ENCODE results near the gene FOXC1.
A peak's percentile ranks its signal among the peaks of the same experiment; 100 is the strongest.

The FOXC1 gene

DNA sequence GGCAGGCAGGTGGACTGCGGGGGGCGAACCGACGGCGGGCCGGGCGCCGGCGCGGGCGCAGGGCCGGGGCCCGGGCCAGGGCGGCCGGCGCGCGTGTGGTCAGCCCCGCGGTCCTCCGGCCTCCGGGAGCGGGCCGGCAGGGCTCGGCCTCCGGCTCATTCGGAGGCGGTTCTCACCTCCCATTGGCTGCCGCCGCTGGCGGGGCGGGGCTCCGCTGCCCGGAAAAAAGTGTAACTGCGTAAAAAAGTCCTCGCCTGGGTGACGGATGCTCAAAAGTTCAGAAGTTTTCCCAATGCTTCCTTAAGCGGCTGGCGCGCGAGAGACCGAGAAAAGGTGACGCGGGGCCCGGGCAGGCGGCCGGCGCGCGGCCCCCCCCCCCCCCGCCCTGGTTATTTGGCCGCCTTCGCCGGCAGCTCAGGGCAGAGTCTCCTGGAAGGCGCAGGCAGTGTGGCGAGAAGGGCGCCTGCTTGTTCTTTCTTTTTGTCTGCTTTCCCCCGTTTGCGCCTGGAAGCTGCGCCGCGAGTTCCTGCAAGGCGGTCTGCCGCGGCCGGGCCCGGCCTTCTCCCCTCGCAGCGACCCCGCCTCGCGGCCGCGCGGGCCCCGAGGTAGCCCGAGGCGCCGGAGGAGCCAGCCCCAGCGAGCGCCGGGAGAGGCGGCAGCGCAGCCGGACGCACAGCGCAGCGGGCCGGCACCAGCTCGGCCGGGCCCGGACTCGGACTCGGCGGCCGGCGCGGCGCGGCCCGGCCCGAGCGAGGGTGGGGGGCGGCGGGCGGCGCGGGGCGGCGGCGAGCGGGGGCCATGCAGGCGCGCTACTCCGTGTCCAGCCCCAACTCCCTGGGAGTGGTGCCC lies at the start of gene FOXC1:
Gene FOXC1, plus strand, starts transcription at position 268 of the 849 bp plus-strand sequence. Its CDS starts 531 bp downstream, at position 799.
- DNase-seq: peak; percentile 62

GRCh38 chr6:1560281-1561058 lies 49.2 kb upstream of the FOXC1 start:
- no peak for DNase-seq

- DNase-seq: no peak
These were observed 48.4 kb upstream of the FOXC1 start for GRCh38 chr6:1561355-1561754.

DNA sequence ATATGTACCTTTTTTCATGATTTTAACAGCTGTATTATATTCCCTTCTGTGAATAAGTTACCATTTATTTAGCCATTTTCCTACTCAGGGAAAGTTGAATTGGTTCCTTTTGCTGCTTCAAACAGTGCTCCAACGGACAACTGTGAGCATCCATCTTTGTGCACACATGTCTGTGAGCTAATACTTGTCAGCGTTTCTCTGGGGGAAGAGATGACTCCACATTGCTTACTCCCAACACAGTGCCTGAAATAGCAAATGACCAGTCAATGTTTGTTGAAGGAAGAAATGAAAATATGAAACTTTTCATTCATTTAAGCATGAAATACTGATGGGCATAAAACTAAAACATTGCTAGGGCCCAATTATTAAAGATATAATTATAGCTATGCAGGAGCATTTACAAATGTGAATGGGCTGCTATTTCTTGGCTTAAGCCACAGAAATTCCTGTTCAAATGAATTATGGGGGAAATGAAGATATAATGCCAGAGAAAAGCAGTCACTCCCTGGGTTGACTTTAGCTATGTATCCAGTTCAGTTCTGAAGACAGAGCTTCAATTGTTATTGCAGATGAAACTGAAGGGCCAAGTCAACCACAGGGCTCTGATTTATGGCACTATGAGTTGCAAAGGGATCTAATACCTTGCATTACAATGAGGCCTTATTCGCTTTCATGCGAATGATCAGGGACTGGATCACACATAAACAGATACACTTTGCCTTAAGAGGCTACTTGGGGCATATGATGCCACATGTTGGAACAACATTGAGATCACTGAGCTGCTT lies 47.4 kb upstream of the FOXC1 start:
- DNase-seq: no peak

DNA sequence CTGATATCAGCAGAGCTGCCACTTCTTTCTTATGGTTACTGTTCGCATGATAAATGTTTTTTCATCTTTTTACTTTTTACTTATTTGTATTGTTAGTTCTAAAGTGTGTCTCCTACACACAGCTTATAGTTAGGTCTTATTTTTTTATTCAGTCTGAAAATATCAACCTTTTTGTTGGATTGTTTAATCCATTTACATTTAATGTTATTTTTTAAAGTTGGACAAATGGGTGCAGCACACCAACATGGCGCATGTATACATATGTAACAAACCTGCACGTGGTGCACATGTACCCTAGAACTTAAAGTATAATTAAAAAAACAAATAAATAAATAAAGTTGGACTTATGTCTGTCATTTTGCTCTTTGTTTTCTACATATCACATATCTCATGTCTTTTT lies 40.3 kb upstream of the FOXC1 start:
- DNase-seq: no peak

- no peak for DNase-seq
These were observed 38.9 kb upstream of the FOXC1 start for GRCh38 chr6:1570848-1571247.

- DNase-seq: no peak
These were observed 36.8 kb upstream of the FOXC1 start for GRCh38 chr6:1572892-1573291.

- DNase-seq: no peak
These were observed 35.5 kb upstream of the FOXC1 start for GRCh38 chr6:1574083-1574761.

DNA sequence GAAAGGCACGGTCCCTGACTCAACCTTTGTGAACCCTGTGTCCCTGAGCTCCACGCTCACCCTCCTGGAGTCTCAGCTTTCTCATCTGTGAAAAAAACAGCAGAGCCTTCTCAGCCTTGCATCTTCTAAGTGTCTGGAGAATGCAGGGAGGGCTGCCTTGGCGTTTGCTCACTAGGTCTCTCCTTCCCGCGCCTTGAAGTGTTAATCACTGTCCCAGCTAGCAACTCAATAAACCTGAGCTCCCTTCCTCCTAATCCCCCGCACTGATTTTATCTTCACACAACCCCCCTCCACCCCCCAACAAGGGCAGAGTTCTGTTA lies 34.9 kb upstream of the FOXC1 start:
- no peak for DNase-seq

GRCh38 chr6:1575210-1576041 lies 34.3 kb upstream of the FOXC1 start:
- DNase-seq: no peak

GRCh38 chr6:1576166-1576565 lies 33.5 kb upstream of the FOXC1 start:
- DNase-seq: no peak

DNA sequence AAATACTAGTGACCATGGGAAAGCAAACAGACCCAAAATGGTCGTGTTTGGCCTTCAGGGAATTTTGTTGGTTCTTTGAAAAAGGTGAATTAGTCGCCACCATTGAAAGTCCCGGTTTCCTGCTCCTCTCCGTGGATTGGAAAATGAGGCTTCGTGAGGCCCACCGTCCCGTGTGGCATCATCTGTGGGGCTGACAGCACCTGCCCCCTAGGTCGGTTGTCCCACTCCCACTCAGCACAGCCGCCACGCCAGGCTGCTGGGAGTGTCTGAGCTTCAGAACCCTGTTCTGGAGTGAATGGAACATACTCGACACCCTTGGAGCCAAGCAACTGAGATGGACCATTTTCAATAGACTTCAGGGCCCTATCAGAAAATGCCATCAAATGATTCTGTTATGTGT lies 33.0 kb upstream of the FOXC1 start:
- no peak for DNase-seq

- no peak for DNase-seq
These were observed 32.5 kb upstream of the FOXC1 start for GRCh38 chr6:1577146-1577680.

GRCh38 chr6:1577896-1578745 lies 31.6 kb upstream of the FOXC1 start:
- no peak for DNase-seq

DNA sequence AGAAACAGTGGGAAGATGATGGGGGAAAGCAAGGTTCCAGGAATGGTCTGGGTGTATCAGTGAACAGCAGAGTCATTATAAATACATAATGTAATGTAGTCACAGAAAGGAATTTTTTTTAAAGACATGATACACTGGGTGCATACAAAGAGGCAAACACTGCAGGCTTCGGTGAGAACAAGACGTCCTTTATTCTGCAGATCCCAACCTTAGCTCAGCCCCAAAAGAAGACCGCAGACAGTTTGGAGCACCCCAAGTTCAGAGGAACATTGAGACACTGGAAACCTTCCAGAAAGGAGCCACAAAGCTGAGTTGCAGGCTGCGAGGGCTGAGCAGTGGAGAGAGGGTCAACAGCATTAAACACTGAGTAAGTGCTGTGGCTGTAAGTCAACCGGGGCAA lies 30.6 kb upstream of the FOXC1 start:
- no peak for DNase-seq

GRCh38 chr6:1580109-1580508 lies 29.6 kb upstream of the FOXC1 start:
- DNase-seq: no peak

- no peak for DNase-seq
These were observed 29.1 kb upstream of the FOXC1 start for GRCh38 chr6:1580585-1580984.

GRCh38 chr6:1581120-1581991 lies 28.4 kb upstream of the FOXC1 start:
- no peak for DNase-seq

- DNase-seq: no peak
These were observed 25.6 kb upstream of the FOXC1 start for GRCh38 chr6:1584146-1584545.

Data from activated CD4-positive, alpha-beta T cell treated with anti-CD3 and anti-CD28 coated beads for 48 hours (primary cell).